Activated naive CD4-positive, alpha-beta T cell treated with anti-CD3 and anti-CD28 coated beads, Interleukin-2, amount 50 U/mL, for 24 hours (primary cell): Measurements from ENCODE around the gene ADAMTS15.

Experiments used
- H3K27ac Mint-ChIP-seq: one replicate; pipeline ENCODE4 v1.8.0; 2021; ENCODE audit warnings: mild to moderate bottlenecking, mixed read lengths
- H3K27me3 Mint-ChIP-seq: one replicate; pipeline ENCODE4 v1.8.0; 2021; ENCODE audit warnings: mixed read lengths
- H3K36me3 Mint-ChIP-seq: one replicate; pipeline ENCODE4 v1.8.0; 2021; ENCODE audit warnings: mixed read lengths
- H3K4me1 Mint-ChIP-seq: one replicate; pipeline ENCODE4 v1.8.0; 2021; ENCODE audit warnings: mixed read lengths
- H3K4me3 Mint-ChIP-seq: one replicate; pipeline ENCODE4 v1.8.0; 2021; ENCODE audit warnings: mild to moderate bottlenecking, mixed read lengths
- H3K9me3 Mint-ChIP-seq: one replicate; pipeline ENCODE4 v1.8.0; 2021; ENCODE audit warnings: mixed read lengths

ADAMTS15 gene

GRCh38 chr11:130515829-130516553 lies 67.5 kb downstream of the ADAMTS15 start:
- no peak overlapping the region for H3K27ac Mint-ChIP-seq
- H3K9me3 Mint-ChIP-seq: no peaks in the 10 kb centered on the region
- H3K36me3 Mint-ChIP-seq: no peaks in the 10 kb centered on the region
- H3K4me3 Mint-ChIP-seq: no peak overlapping the region
- no peaks in the 10 kb centered on the region for H3K4me1 Mint-ChIP-seq
- H3K27me3 Mint-ChIP-seq: peaks cover under 1% of the 10 kb centered on the region

DNA sequence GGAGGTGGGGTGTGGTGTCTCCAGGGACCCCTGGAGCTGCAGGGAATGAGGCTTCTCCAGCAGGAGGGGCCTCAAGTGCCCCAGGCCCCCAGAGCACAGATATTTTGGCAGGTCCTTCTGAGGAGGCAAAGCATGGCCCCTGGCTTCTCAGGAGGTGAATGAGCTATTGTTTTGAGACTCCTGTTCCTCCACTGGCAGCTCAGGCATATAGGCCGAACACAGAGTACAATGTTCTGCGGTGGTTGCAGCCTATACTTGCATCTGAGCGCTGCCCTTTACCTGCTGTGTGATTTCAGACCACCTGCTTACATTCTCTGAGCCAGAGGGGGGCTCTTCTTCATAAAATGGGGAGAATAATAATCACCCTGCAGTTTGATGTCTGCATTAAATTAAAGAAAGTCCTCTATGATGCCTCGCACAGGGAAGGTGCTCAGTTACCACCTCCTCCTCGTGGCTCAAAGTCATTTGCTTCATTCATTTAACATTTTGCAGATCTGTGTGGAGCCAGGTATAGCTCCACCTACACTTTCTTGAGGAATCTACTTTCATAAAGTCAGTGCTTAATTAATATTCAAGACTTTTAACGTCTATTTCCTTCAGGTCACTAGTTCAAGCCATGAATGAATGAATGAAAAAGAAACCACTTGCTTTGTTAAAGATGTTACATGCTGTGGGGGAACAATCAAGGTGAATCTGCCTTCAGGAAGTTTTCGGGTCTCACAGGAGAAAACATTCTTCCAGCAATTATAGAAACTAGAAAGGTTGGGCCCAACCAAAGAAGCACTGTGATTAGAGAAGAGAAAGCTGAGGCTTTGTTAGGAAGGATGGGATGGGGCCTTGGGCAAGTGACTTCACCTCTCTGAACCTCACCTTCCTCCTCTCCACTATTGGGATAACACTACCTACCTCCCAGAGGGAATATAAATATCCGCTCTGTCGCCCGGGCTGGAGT lies 68.4 kb downstream of the ADAMTS15 start:
- H3K4me1 Mint-ChIP-seq: no peaks in the 10 kb centered on the region
- H3K9me3 Mint-ChIP-seq: no peaks in the 10 kb centered on the region
- no peak overlapping the region for H3K4me3 Mint-ChIP-seq
- no peak overlapping the region for H3K27ac Mint-ChIP-seq
- no peaks in the 10 kb centered on the region for H3K36me3 Mint-ChIP-seq
- H3K27me3 Mint-ChIP-seq: peaks cover 1% of the 10 kb centered on the region

GRCh38 chr11:130518164-130518680 lies 69.8 kb downstream of the ADAMTS15 start:
- H3K4me3 Mint-ChIP-seq: no peak overlapping the region
- no peak overlapping the region for H3K27ac Mint-ChIP-seq
- no peaks in the 10 kb centered on the region for H3K36me3 Mint-ChIP-seq
- peaks cover 1% of the 10 kb centered on the region for H3K27me3 Mint-ChIP-seq
- no peaks in the 10 kb centered on the region for H3K4me1 Mint-ChIP-seq
- H3K9me3 Mint-ChIP-seq: no peaks in the 10 kb centered on the region

DNA sequence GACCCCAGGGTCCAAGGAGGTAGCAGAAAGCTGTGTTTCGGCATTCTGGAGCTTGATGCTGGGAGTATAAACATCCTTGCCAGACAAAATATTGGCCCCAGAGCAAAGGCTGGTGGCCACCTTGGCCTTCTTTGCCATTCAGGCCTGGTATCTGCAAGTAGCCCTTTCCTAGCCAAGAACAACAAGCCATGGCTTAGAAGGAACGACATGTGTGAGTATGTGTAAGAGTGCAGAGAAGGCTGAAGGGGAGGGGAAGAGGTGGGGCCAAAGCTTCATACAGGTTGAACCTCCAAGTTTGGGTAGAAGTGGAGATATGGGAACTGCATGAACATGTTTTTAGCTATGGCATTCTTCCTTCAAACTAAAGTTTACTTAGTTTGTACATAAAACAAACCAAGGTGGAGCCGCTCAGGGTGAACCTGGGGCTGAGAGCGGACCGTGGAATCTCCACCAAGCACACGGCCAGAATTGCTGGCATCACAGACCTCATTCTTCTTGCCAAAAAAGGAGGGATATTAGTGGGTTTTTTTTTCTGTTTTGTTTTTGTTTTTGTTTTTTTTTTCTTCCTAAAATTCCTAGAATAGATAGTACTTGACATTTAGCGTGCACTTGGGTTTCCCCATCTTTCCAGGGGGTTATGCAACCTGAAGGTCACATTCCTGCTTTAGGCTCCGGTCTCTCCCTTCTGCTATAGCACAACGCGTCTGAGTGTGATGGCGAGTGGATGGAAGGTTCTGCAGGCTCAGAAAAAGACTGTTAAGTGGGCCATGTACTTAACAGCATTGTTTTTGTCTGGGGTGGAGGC lies 70.9 kb downstream of the ADAMTS15 start:
- Mint-ChIP-seq H3K27ac (no peak overlapping the region), H3K36me3 (no peaks in the 10 kb centered on the region), H3K4me1 (no peaks in the 10 kb centered on the region), H3K9me3 (no peaks in the 10 kb centered on the region), H3K27me3 (peaks cover 1% of the 10 kb centered on the region), H3K4me3 (no peak overlapping the region)

GRCh38 chr11:130520271-130520671 lies 71.8 kb downstream of the ADAMTS15 start:
- H3K36me3 Mint-ChIP-seq: no peaks in the 10 kb centered on the region
- peaks cover 1% of the 10 kb centered on the region for H3K27me3 Mint-ChIP-seq
- no peaks in the 10 kb centered on the region for H3K4me1 Mint-ChIP-seq
- no peaks in the 10 kb centered on the region for H3K9me3 Mint-ChIP-seq
- H3K27ac Mint-ChIP-seq: no peak overlapping the region
- no peak overlapping the region for H3K4me3 Mint-ChIP-seq

DNA sequence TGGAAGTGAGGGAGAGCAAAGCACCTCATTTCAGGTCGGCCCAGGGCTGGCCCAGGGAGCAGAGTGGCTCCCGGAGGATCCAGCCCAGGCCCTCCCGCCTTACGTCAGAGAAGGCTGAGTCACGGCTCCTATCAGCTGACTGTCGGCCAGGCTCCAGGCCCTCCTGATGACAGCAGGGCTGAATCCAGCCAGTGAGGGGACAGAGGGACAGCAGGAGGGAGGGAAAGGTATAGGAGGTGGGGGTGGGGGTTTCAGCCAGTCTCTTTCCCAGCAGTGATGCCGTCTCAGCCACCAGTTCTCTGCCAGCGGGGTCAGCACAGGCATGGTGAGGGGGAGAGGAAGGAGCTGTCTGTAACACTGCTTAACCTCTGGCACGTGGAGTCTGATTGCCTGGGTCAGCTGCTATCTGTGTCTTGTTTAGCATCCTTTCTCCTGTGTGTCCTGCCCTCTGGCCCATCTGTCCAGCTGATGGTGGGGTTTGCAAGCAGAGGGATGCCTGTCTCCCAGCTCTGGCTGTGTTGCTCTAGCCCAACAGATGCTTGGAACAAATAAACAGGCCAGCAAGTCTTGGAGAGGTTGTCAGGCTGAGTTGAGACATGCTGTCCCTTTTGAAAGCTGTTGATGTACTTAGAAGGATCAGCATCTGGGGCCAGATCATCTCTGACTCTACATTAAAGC lies 74.0 kb downstream of the ADAMTS15 start:
- Mint-ChIP-seq H3K36me3 (no peaks in the 10 kb centered on the region), H3K27ac (no peak overlapping the region), H3K27me3 (peaks cover 1% of the 10 kb centered on the region), H3K4me1 (no peaks in the 10 kb centered on the region), H3K4me3 (no peak overlapping the region), H3K9me3 (no peaks in the 10 kb centered on the region)

- Mint-ChIP-seq H3K27ac (no peak overlapping the region), H3K9me3 (no peaks in the 10 kb centered on the region), H3K36me3 (no peaks in the 10 kb centered on the region), H3K4me3 (no peak overlapping the region), H3K4me1 (no peaks in the 10 kb centered on the region), H3K27me3 (peaks cover 1% of the 10 kb centered on the region)
Observed at GRCh38 chr11:130523166-130523565, 74.7 kb downstream of the ADAMTS15 start.

DNA sequence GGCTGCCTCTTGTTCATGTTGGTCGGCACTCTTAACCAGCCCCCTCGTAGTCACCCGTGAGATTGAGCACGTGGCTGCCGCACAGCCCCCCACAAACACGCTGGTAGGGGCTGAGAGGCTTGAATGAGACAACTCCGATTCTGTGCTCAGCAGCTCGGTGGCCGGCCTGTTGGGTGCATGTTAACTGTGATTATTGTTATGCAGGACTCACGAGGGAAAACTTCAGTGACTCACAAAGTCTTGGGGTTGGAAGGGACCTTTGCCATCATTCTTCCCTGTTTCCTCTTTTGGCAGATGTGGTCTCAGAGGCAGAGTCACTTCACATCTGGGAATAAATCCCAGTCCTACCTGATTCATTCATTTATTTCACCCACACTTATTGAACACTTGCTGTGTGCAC lies 75.2 kb downstream of the ADAMTS15 start:
- no peak overlapping the region for H3K27ac Mint-ChIP-seq
- H3K36me3 Mint-ChIP-seq: no peaks in the 10 kb centered on the region
- peaks cover 1% of the 10 kb centered on the region for H3K27me3 Mint-ChIP-seq
- H3K9me3 Mint-ChIP-seq: no peaks in the 10 kb centered on the region
- no peak overlapping the region for H3K4me3 Mint-ChIP-seq
- no peaks in the 10 kb centered on the region for H3K4me1 Mint-ChIP-seq

GRCh38 chr11:130524132-130524790 lies 75.8 kb downstream of the ADAMTS15 start:
- Mint-ChIP-seq H3K27me3 (peaks cover 1% of the 10 kb centered on the region), H3K4me1 (no peaks in the 10 kb centered on the region), H3K9me3 (no peaks in the 10 kb centered on the region), H3K27ac (no peak overlapping the region), H3K4me3 (no peak overlapping the region), H3K36me3 (no peaks in the 10 kb centered on the region)

DNA sequence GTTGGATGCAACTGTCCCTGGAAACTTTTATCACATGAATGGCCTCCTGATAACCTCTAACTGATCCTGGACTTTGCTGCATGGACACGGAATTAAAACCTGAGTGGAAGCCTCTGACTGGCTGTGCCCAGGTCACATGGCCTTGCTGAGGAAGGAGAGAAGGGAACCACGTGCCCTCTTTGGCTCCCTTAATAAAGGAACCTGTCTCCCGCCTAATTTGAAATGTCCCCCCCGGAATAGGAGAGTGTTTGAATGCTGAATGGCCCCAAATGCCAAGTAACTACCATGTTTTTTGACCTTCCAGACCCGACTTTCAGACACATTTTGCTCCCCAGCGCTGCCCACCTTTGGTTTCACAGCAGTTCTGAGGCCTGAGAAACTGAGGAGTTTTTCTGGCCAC lies 76.9 kb downstream of the ADAMTS15 start:
- Mint-ChIP-seq H3K9me3 (no peaks in the 10 kb centered on the region), H3K27ac (no peak overlapping the region), H3K27me3 (peaks cover 1% of the 10 kb centered on the region), H3K4me3 (no peak overlapping the region), H3K4me1 (no peaks in the 10 kb centered on the region), H3K36me3 (no peaks in the 10 kb centered on the region)
